Stomach (tissue), 4 donors: ENCODE results near the gene LAMC1.

Experiments used
- CTCF ChIP-seq, 7 experiments: fragments of 450-650 bp in 4 of 7; fragments of 200-600 bp in 3 of 7; sonication (generic) in 3 of 7; IDR thresholded peaks; one replicate each; pipeline ENCODE4 v1.5.1; 2016 to 2019; ENCODE audit warnings: antibody characterized with exemption in 7 of 7, control low read depth in 2 of 7, mild to moderate bottlenecking in 1 of 7
- EP300 ChIP-seq: sonication (generic); formaldehyde crosslinking; IDR thresholded peaks from one replicate; pipeline ENCODE4 v1.6.1; 2017; ENCODE audit warnings: antibody characterized with exemption
- POLR2A ChIP-seq, 4 donors: fragments of 450-650 bp; IDR thresholded peaks; one replicate each; pipeline ENCODE4 v1.6.1; 2016; ENCODE audit warnings: antibody characterized with exemption in 4 of 4, control low read depth in 2 of 4, mild to moderate bottlenecking in 1 of 4, moderate library complexity in 1 of 4
- POLR2AphosphoS5 ChIP-seq, 3 donors: sonication (generic); formaldehyde crosslinking; IDR thresholded peaks; one replicate each; pipeline ENCODE4 v1.6.1; 2016; ENCODE audit warnings: antibody characterized with exemption in 3 of 3

- TF ChIP-seq CTCF (IDR thresholded peaks at IDR 0.05) (no peak), EP300 (no peak), POLR2A (IDR thresholded peaks at IDR 0.05) (no peak), POLR2AphosphoS5 (IDR thresholded peaks at IDR 0.05) (peak in 2 of 3 donors; percentile 65 to 84)
Measured at GRCh38 chr1:183159960-183160359, 136.7 kb downstream of the LAMC1 start.
